Thyroid gland (tissue), 4 donors: Measurements from ENCODE around the gene TEX44. TPM values are rescaled to one million over a fixed set of nuclear protein-coding genes. Genes with fewer than 3 reads are reported as not detected.

ENCODE experiments used
- DNase-seq, 2 donors: peaks; one replicate each; pipeline ENCODE4 v3.0.0-alpha.2; 2019
- H3K27ac ChIP-seq, 3 donors: fragments of 200-600 bp; sonication (generic); 1 replicate in 2 of 3; 2 replicates in 1 of 3; pipeline ENCODE4 v1.5.1; 2016 to 2019; ENCODE audit warnings: mild to moderate bottlenecking in 1 of 3, moderate library complexity in 1 of 3
- H3K27me3 ChIP-seq: fragments of 200-600 bp; sonication (generic); one replicate; pipeline ENCODE4 v1.5.1; 2019
- H3K36me3 ChIP-seq, 2 donors: fragments of 200-600 bp; sonication (generic); one replicate each; pipeline ENCODE4 v1.5.1; 2016 to 2019
- H3K4me1 ChIP-seq, 2 donors: fragments of 200-600 bp; sonication (generic); one replicate each; pipeline ENCODE4 v1.5.1; 2017 to 2019
- H3K4me3 ChIP-seq, 3 donors: fragments of 200-600 bp; sonication (generic); replicated peaks in 1 of 3; 1 replicate in 2 of 3; 2 replicates in 1 of 3; pipeline ENCODE4 v1.5.1; 2016; ENCODE audit warnings: mild to moderate bottlenecking in 1 of 3
- H3K9me3 ChIP-seq: fragments of 200-600 bp; sonication (generic); one replicate; pipeline ENCODE4 v1.5.1; 2017
- POLR2A ChIP-seq, 2 donors: fragments of 450-650 bp; IDR thresholded peaks; one replicate each; pipeline ENCODE4 v1.6.1; 2017; ENCODE audit warnings: antibody characterized with exemption in 2 of 2, mild to moderate bottlenecking in 2 of 2, moderate library complexity in 1 of 2
- WGBS, 2 donors: methylation state at CpG; one replicate each; pipeline ENCODE4 v1.1.5; 2017; 5-methylcytosine and 5-hydroxymethylcytosine counted together
- intact Hi-C: fragments of 100-400 bp; cut with DNase I; formaldehyde crosslinking; loops from one replicate; pipeline ENCODE4 v1.15.1; 2023
- total RNA-seq, 4 donors: library from RNA; depleted of rRNA; stranded (reverse); fragments of >200 nt; gene quantifications; one replicate each; pipeline ENCODE4 v1.2.3, GENCODE V29; 2016
- TF ChIP-seq, protein P1 (sequence below), 6 experiments: fragments of 200-600 bp in 3 of 6; fragments of 450-650 bp in 3 of 6; sonication (generic) in 3 of 6; IDR thresholded peaks; one replicate each; pipeline ENCODE4 v1.5.1; 2016 to 2019; ENCODE audit warnings: antibody characterized with exemption in 6 of 6, mild to moderate bottlenecking in 2 of 6, inconsistent platforms in 1 of 6, moderate library complexity in 1 of 6

The TEX44 gene
- total RNA-seq = under 1 TPM in 1 of 4 donors, not detected in 3; 0.54 TPM

DNA sequence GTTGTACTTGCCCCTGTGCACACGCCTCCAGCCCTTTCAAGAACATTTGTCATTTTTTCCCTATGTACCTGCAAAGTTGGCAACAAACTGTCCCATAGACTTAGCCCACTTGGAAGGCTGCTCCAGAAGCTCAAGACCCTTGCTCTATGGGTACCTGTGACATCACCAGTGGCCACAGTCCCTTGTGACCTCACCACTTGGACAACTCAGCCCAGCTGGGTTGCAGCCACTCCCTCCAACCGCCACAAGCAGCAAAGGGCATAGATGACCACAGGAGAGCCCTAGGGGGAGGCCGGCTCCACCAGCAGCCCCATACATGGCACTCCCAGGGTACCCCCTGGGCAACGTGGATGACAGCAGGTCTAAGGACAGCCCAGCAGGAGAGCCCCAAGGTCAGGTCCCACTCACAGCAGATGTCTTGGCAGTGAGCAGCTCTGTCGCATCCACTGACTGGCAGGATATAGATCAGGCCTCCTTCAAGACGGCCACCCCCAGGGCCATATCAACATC lies at the start of gene TEX44:
Gene TEX44 (plus strand): TSS at position 229 of the 510 bp plus-strand sequence. CDS start 88 bp downstream, at position 317.
- H3K9me3 ChIP-seq = no peaks in the 10 kb centered on the region
- DNase-seq = no peak
- H3K36me3 ChIP-seq = no peaks in the 10 kb centered on the region
- TF ChIP-seq, protein P1, sequence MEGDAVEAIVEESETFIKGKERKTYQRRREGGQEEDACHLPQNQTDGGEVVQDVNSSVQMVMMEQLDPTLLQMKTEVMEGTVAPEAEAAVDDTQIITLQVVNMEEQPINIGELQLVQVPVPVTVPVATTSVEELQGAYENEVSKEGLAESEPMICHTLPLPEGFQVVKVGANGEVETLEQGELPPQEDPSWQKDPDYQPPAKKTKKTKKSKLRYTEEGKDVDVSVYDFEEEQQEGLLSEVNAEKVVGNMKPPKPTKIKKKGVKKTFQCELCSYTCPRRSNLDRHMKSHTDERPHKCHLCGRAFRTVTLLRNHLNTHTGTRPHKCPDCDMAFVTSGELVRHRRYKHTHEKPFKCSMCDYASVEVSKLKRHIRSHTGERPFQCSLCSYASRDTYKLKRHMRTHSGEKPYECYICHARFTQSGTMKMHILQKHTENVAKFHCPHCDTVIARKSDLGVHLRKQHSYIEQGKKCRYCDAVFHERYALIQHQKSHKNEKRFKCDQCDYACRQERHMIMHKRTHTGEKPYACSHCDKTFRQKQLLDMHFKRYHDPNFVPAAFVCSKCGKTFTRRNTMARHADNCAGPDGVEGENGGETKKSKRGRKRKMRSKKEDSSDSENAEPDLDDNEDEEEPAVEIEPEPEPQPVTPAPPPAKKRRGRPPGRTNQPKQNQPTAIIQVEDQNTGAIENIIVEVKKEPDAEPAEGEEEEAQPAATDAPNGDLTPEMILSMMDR (IDR thresholded peaks at IDR 0.05) = no peak
- TF ChIP-seq POLR2A (IDR thresholded peaks at IDR 0.05) = no peak
- H3K27ac ChIP-seq = no peak within 1 kb of the TSS
- no peak within 1 kb of the TSS for H3K4me3 ChIP-seq
- WGBS, 2 donors = 88 to 89% methylated on average over 5 to 6 of the region's 6 CpGs
- H3K4me1 ChIP-seq = no peaks in the 10 kb centered on the region
- intact Hi-C loops = no loop called here
- no peaks in the 10 kb centered on the region for H3K27me3 ChIP-seq

DNA sequence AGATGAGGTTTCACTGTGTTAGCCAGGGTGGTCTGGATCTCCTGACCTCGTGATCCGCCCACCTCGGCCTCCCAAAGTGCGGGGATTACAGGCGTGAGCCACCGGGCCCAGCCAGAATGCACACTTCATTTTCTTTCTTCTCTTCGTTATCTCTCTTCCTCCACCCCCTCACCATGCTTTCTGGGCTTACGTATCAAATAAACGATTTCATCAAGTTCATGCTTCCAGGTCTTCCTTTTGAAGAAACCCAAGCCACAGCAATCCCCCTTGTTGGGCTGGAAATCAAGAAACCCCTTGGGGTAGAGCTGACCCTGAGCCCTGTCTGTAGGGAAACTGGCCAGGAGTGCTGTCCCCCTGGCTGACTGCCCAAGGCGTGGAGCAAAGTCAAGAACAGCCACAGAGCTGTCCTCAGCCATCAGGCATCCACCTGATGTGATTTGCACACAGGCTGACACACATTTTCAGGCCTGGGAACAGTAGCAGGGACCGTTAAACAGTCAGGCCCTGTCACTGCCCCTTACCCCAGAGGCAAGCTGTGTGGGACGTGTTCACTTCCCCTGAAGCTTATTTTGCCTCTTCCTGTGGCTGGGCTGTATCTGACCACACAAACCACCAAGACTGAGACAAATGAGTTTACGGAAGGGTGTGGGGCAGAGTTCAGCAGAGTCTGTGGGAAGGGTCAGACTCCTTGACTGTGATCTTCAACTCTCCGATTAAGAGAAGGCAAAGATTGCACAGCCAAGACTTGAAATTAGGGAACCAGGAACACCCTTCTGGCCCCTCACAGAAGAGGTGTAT lies 47.4 kb upstream of the TEX44 start:
- Histone ChIP-seq H3K27me3 (no peaks in the 10 kb centered on the region), H3K4me3 (no peak overlapping the region), H3K36me3 (no peaks in the 10 kb centered on the region), H3K9me3 (no peaks in the 10 kb centered on the region), H3K27ac (no peak overlapping the region), H3K4me1 (no peaks in the 10 kb centered on the region)
- intact Hi-C loops = no loop called here
- DNase-seq = peak in 1 of 2 donors; percentile 8
- TF ChIP-seq, protein P1 (IDR thresholded peaks at IDR 0.05) = no peak
- TF ChIP-seq POLR2A (IDR thresholded peaks at IDR 0.05) = no peak
- WGBS, 2 donors = 63 to 64% methylated on average over 14 of the region's 14 CpGs

DNA sequence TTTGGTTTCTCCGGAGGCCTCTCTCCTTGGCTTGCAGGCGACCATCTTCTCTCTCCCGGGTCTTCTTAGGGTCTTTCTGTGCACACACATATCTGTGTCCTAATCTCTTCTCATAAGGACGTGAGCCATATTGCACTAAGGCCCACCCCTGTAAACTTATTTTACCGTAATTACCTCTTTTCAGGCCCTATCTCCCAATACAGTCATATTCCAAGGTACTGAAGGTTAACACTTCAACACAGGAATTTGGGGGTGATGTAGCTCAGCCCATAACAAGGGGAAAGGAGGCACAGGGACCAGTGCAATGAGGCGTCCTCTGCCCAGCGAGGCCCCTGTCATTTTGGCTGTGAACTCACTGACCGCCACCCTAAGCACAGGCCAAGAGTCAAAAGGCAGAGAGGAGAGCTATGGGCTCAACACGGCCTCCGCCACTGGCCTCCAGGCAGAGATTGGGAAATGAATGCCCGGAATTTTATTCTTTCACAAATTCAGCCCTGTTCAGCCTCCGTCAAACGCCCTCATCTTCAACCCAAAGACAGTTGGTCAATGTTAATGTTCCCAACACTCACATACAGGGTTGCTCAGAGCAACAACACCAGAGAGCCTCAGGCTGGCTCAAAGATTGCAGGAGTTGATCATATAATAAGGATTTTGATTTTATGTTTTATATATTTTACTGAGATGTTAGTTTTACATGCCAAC lies 46.5 kb upstream of the TEX44 start:
- 88 to 89% methylated on average over 13 of the region's 13 CpGs for WGBS, 2 donors
- Histone ChIP-seq H3K27me3 (no peaks in the 10 kb centered on the region), H3K4me1 (no peaks in the 10 kb centered on the region), H3K9me3 (no peaks in the 10 kb centered on the region), H3K27ac (no peak overlapping the region), H3K4me3 (no peak overlapping the region), H3K36me3 (no peaks in the 10 kb centered on the region)
- no peak for DNase-seq
- intact Hi-C loops = no loop called here
- TF ChIP-seq, protein P1 (IDR thresholded peaks at IDR 0.05) = no peak
- no peak for TF ChIP-seq POLR2A (IDR thresholded peaks at IDR 0.05)

DNA sequence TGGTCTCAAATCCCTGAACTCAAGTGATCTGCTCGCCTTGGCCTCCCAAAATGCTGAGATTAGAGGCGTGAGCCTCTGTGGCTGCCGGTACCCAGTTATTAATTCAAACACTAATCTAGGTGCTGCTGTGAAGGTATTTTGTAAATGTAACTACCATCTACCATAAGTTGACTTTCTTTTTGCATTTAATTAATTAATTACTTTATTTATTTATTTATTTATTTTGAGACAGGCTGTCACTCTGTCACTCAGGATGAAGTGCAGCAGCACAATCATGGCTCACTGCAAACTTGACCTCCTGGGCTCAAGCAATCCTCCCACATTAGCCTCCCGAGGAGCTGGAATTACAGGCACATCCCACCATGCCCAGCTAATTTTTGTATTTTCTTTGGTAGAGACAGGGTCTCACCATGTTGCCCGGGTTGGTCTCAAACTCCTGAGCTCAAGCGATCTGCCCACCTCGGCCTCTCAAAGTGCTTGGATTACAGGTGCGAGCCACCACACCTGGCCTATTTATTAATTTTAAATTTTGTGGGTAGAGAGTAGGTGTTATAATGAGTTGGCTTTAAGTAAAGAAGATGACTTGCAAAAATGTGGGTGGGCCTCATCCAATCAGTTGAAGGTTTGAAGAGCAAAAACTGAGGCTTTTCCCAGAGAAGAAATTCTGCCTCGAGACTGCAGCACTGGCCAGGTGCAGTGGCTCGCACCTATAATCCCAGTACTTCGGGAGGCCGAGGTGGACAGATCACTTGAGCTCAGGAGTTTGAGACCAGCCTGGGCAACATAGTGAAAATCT lies 45.2 kb upstream of the TEX44 start:
- H3K4me1 ChIP-seq = no peaks in the 10 kb centered on the region
- no peaks in the 10 kb centered on the region for H3K27me3 ChIP-seq
- no peaks in the 10 kb centered on the region for H3K36me3 ChIP-seq
- intact Hi-C loops = no loop called here
- 95 to 97% methylated on average over 12 of the region's 12 CpGs for WGBS, 2 donors
- TF ChIP-seq, protein P1 (IDR thresholded peaks at IDR 0.05) = no peak
- no peak for TF ChIP-seq POLR2A (IDR thresholded peaks at IDR 0.05)
- no peak for DNase-seq
- no peak overlapping the region for H3K4me3 ChIP-seq
- no peaks in the 10 kb centered on the region for H3K9me3 ChIP-seq
- no peak overlapping the region for H3K27ac ChIP-seq
